ENCODE results near the gene TNNI2.

Gene TNNI2

GRCh38 chr11:1887451-1888346 lies 48.9 kb downstream of the TNNI2 start:
- no peak overlapping the region for H3K4me3 ChIP-seq (ENCODE audit: low read length)
- no peak for DNase-seq (ENCODE audit: low read depth)
- TF ChIP-seq CTCF (conservative IDR thresholded peaks at IDR 0.05; ENCODE audit: low read length) = no peak

GRCh38 chr11:1888347-1888753 lies 49.6 kb downstream of the TNNI2 start:
- no peak overlapping the region for H3K4me3 ChIP-seq (ENCODE audit: low read length)
- DNase-seq (ENCODE audit: low read depth) = no peak
- TF ChIP-seq CTCF (conservative IDR thresholded peaks at IDR 0.05; ENCODE audit: low read length) = no peak

GRCh38 chr11:1888811-1889210 lies 50.0 kb downstream of the TNNI2 start:
- H3K4me3 ChIP-seq (ENCODE audit: low read length) = no peak overlapping the region
- DNase-seq (ENCODE audit: low read depth) = no peak
- TF ChIP-seq CTCF (conservative IDR thresholded peaks at IDR 0.05; ENCODE audit: low read length) = no peak

GRCh38 chr11:1889224-1889930 lies 50.6 kb downstream of the TNNI2 start:
- no peak overlapping the region for H3K4me3 ChIP-seq (ENCODE audit: low read length)
- no peak for TF ChIP-seq CTCF (conservative IDR thresholded peaks at IDR 0.05; ENCODE audit: low read length)
- no peak for DNase-seq (ENCODE audit: low read depth)

- H3K4me3 ChIP-seq (ENCODE audit: low read length) = no peak overlapping the region
- DNase-seq (ENCODE audit: low read depth) = no peak
- TF ChIP-seq CTCF (conservative IDR thresholded peaks at IDR 0.05; ENCODE audit: low read length) = no peak
Observed at GRCh38 chr11:1889941-1890855, 51.4 kb downstream of the TNNI2 start.

All from AG10803 (cell line).